Hepatocyte (in vitro differentiated cells): Measurements from ENCODE around the gene GPR183. TPM values are rescaled to one million over a fixed set of nuclear protein-coding genes. Genes with fewer than 3 reads are reported as not detected.
A peak's percentile ranks its signal among the peaks of the same experiment; 100 is the strongest.

Experiments used
- DNase-seq: peaks from one replicate; pipeline ENCODE4 v3.0.0-alpha.2; 2016; ENCODE audit warnings: low spot score
- H2AFZ ChIP-seq: fragments of 200-600 bp; sonication (generic); 2 replicates; pipeline ENCODE4 v1.6.0; 2016; ENCODE audit warnings: antibody characterized with exemption, mild to moderate bottlenecking
- H3K27ac ChIP-seq: fragments of 200-600 bp; sonication (generic); 2 replicates; pipeline ENCODE4 v1.5.1; 2016; ENCODE audit warnings: mild to moderate bottlenecking
- H3K27me3 ChIP-seq: fragments of 200-600 bp; sonication (generic); 2 replicates; pipeline ENCODE4 v1.6.1; 2016
- H3K36me3 ChIP-seq: fragments of 200-600 bp; sonication (generic); replicated peaks from 2 replicates; pipeline ENCODE4 v1.5.1; 2016; ENCODE audit warnings: low read depth; ENCODE audit not compliant: insufficient read depth
- H3K4me1 ChIP-seq: fragments of 200-600 bp; sonication (generic); 2 replicates; pipeline ENCODE4 v1.5.1; 2016; ENCODE audit warnings: mild to moderate bottlenecking, moderate library complexity; ENCODE audit not compliant: insufficient read depth
- H3K4me2 ChIP-seq: fragments of 200-600 bp; sonication (generic); 2 replicates; pipeline ENCODE4 v1.6.0; 2016
- H3K4me3 ChIP-seq: fragments of 200-600 bp; sonication (generic); 2 replicates; pipeline ENCODE4 v1.5.1; 2016; ENCODE audit warnings: mild to moderate bottlenecking
- H3K79me2 ChIP-seq: fragments of 200-600 bp; sonication (generic); 2 replicates; pipeline ENCODE4 v1.6.0; 2017; ENCODE audit warnings: mild to moderate bottlenecking
- H3K9me2 ChIP-seq: fragments of 200-600 bp; sonication (generic); replicated peaks from 2 replicates; pipeline ENCODE4 v1.6.0; 2017; ENCODE audit warnings: mild to moderate bottlenecking; ENCODE audit not compliant: insufficient read depth
- H3K9me3 ChIP-seq: fragments of 200-600 bp; sonication (generic); 2 replicates; pipeline ENCODE4 v1.5.1; 2016; ENCODE audit warnings: low read depth, mild to moderate bottlenecking
- H4K20me1 ChIP-seq: fragments of 200-600 bp; sonication (generic); 2 replicates; pipeline ENCODE4 v1.6.0; 2016; ENCODE audit warnings: mild to moderate bottlenecking; ENCODE audit not compliant: insufficient read depth, poor library complexity, severe bottlenecking
- EZH2 ChIP-seq: fragments of 200-600 bp; sonication (generic); IDR thresholded peaks from 2 replicates; pipeline ENCODE4 v1.6.1; 2016; ENCODE audit warnings: antibody characterized with exemption, mild to moderate bottlenecking, borderline replicate concordance
- EZH2phosphoT487 ChIP-seq: fragments of 200-600 bp; sonication (generic); IDR thresholded peaks from one replicate; pipeline ENCODE4 v1.6.1; 2018; ENCODE audit warnings: antibody characterized with exemption, mild to moderate bottlenecking, low read depth, moderate library complexity; ENCODE audit not compliant: unreplicated experiment, severe bottlenecking
- whole genome bisulfite sequencing: methylation state at CpG from one replicate; pipeline ENCODE4 v1.1.6; 2016; ENCODE audit warnings: low lambda C conversion rate; ENCODE audit errors: missing lambda C conversion rate; 5-methylcytosine and 5-hydroxymethylcytosine counted together
- polyA plus RNA-seq: library from polyadenylated mRNA; unstranded; fragments of >200 nt; fragmentation: Nextera tagmentation; extraction: Ambion mirVana; gene quantifications from 2 replicates; pipeline ENCODE4 v1.2.1, GENCODE V29; 2016
- total RNA-seq: library from RNA; depleted of rRNA; stranded (reverse); fragments of >200 nt; gene quantifications from 2 replicates; pipeline ENCODE4 v1.2.3, GENCODE V29; 2014
- TF ChIP-seq, protein P1 (sequence below): fragments of 200-600 bp; sonication (generic); IDR thresholded peaks from 2 replicates; pipeline ENCODE4 v1.5.1; 2016; ENCODE audit warnings: antibody characterized with exemption, mild to moderate bottlenecking; ENCODE audit not compliant: poor library complexity

The GPR183 gene
- total and polyA plus RNA-seq, 2 experiments from 2014 or later: 1.4 to 5.2 TPM

DNA sequence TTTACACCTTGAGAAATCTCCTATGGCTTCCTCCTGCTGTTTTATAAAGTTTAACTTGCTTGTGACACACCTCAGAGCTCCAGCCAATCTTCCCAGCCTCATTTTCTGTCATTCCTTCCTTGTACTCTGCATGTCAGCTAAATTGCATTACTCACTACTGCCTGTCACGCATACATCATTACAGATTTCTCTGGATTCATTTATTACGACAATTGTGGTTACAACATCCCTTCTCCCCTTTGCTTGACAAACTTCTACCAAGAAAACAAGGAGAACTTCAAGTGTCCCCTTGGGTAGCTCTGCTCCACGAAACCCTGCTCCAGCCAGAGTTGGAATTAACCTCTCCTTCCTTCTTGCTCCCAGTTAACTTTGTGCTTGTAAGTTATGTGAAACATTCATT lies 27.0 kb downstream of the GPR183 start:
- Histone ChIP-seq H3K79me2 (no peaks in the 10 kb centered on the region), H4K20me1 (no peaks in the 10 kb centered on the region), H3K9me3 (no peaks in the 10 kb centered on the region), H3K27me3 (no peaks in the 10 kb centered on the region), H3K4me3 (no peak overlapping the region), H3K4me1 (no peaks in the 10 kb centered on the region), H3K9me2 (no peaks in the 10 kb centered on the region), H3K27ac (peak overlapping the region; percentile 36), H3K36me3 (no peaks in the 10 kb centered on the region), H2AFZ (no peak overlapping the region), H3K4me2 (no peak overlapping the region)
- no peak for DNase-seq
- 93% methylated on average over 3 of the region's 3 CpGs for WGBS
- TF ChIP-seq EZH2 (no peak), EZH2phosphoT487 (no peak)
- TF ChIP-seq, protein P1, sequence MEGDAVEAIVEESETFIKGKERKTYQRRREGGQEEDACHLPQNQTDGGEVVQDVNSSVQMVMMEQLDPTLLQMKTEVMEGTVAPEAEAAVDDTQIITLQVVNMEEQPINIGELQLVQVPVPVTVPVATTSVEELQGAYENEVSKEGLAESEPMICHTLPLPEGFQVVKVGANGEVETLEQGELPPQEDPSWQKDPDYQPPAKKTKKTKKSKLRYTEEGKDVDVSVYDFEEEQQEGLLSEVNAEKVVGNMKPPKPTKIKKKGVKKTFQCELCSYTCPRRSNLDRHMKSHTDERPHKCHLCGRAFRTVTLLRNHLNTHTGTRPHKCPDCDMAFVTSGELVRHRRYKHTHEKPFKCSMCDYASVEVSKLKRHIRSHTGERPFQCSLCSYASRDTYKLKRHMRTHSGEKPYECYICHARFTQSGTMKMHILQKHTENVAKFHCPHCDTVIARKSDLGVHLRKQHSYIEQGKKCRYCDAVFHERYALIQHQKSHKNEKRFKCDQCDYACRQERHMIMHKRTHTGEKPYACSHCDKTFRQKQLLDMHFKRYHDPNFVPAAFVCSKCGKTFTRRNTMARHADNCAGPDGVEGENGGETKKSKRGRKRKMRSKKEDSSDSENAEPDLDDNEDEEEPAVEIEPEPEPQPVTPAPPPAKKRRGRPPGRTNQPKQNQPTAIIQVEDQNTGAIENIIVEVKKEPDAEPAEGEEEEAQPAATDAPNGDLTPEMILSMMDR: no peak

DNA sequence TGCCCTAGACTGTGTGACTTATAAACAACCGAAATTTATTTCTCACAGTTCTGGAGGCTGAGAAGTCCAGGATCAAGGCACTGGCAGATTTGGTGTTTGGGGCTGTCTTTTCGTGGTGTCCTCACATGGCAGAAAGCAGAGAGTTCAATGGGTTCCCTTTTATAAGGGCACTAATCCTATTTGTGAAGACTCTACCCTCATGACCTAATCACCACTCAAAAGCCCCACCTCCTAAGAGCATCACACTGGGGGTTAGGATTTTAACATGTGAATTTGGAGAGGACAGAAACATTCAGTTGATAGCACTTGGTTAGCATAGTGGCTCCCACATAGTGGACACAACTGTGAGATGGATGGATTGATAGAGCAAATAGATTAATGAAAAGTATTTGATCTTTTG lies 27.6 kb downstream of the GPR183 start:
- H3K36me3 ChIP-seq: no peaks in the 10 kb centered on the region
- no peak overlapping the region for H3K4me3 ChIP-seq
- DNase-seq: no peak
- no peak overlapping the region for H2AFZ ChIP-seq
- H4K20me1 ChIP-seq: no peaks in the 10 kb centered on the region
- H3K27ac ChIP-seq: no peak overlapping the region
- H3K27me3 ChIP-seq: no peaks in the 10 kb centered on the region
- H3K79me2 ChIP-seq: no peaks in the 10 kb centered on the region
- H3K4me2 ChIP-seq: no peak overlapping the region
- 98% methylated on average over 2 of the region's 2 CpGs for WGBS
- no peaks in the 10 kb centered on the region for H3K9me2 ChIP-seq
- H3K4me1 ChIP-seq: no peaks in the 10 kb centered on the region
- TF ChIP-seq, protein P1: no peak
- TF ChIP-seq EZH2phosphoT487: no peak
- no peak for TF ChIP-seq EZH2
- H3K9me3 ChIP-seq: no peaks in the 10 kb centered on the region

DNA sequence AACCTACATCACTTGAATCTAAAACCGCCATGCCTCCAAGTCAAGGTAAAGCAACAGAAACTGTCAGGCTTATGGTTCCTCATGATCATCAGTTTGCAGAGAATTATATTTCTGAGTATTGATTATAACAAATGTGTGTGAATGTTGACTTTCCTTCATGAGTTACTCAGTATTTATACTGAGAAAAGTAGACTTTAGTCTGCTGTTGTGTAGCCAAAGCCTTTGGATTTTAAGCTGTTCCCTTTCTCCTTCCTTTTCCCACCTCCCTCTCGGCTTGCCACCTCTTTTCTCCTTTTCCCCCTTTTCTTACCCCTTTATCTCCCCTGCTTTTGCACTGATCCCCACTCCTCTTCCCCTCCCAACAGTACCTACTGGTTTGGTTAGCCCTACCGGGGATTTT lies 28.4 kb downstream of the GPR183 start:
- H3K4me3 ChIP-seq: no peak overlapping the region
- no peaks in the 10 kb centered on the region for H4K20me1 ChIP-seq
- TF ChIP-seq, protein P1: no peak
- no peak for TF ChIP-seq EZH2phosphoT487
- no peak for TF ChIP-seq EZH2
- no peaks in the 10 kb centered on the region for H3K9me2 ChIP-seq
- no peaks in the 10 kb centered on the region for H3K36me3 ChIP-seq
- H2AFZ ChIP-seq: no peak overlapping the region
- H3K27me3 ChIP-seq: no peaks in the 10 kb centered on the region
- H3K4me1 ChIP-seq: no peaks in the 10 kb centered on the region
- H3K4me2 ChIP-seq: no peak overlapping the region
- DNase-seq: no peak
- 92% methylated on average over 3 of the region's 3 CpGs for WGBS
- no peak overlapping the region for H3K27ac ChIP-seq
- peaks cover 4% of the 10 kb centered on the region for H3K79me2 ChIP-seq
- H3K9me3 ChIP-seq: no peaks in the 10 kb centered on the region

DNA sequence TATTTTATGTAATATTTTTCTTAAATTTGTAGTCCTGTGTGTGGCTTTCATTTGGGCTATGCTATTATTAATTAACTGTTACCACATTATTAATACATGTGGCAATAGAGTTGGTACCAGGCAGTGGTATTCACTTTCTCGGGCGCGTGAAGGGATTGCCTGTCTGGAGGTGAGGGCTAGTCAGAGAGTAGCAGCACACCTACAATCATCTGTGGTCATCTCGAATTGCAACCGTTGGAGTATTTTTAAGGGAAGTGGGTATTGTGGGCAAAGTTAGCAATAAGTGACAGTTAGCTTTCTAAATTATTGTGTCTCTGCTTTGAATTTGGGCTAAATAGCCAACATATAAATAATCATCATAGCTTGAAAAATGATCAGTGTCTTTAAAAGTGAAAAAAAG lies 29.0 kb downstream of the GPR183 start:
- no peaks in the 10 kb centered on the region for H3K9me2 ChIP-seq
- DNase-seq: no peak
- no peak overlapping the region for H3K27ac ChIP-seq
- 98% methylated on average over 5 of the region's 5 CpGs for WGBS
- no peaks in the 10 kb centered on the region for H3K36me3 ChIP-seq
- H3K9me3 ChIP-seq: no peaks in the 10 kb centered on the region
- no peak overlapping the region for H3K4me2 ChIP-seq
- H3K27me3 ChIP-seq: no peaks in the 10 kb centered on the region
- TF ChIP-seq EZH2phosphoT487 (no peak), EZH2 (no peak)
- TF ChIP-seq, protein P1: no peak
- H2AFZ ChIP-seq: no peak overlapping the region
- H3K79me2 ChIP-seq: peaks cover 4% of the 10 kb centered on the region
- no peaks in the 10 kb centered on the region for H4K20me1 ChIP-seq
- no peak overlapping the region for H3K4me3 ChIP-seq
- no peaks in the 10 kb centered on the region for H3K4me1 ChIP-seq
